ENCODE measurements around the gene FBXO47. TPM values are rescaled to one million over a fixed set of nuclear protein-coding genes. Genes with fewer than 3 reads are reported as not detected.
"Not testable (repeated sequence)": the region's sequence is repeated elsewhere in the genome, so short reads cannot be mapped to it uniquely, and the experiment has no call there.

FBXO47 gene
- total RNA-seq, 1 experiment from 2014 or later: not detected

GRCh38 chr17:38958326-38958725 is 8.9 kb downstream of the FBXO47 start:
- Histone ChIP-seq H3K9me3 (replicated peaks) (no peaks in the 10 kb centered on the region), H3K4me1 (peaks cover 11% of the 10 kb centered on the region; the same call in 1 of the 2 replicates), H3K27ac (peak overlapping the region; percentile 40; the same call in 1 of the 2 replicates), H3K4me3 (no peak overlapping the region), H3K27me3 (no peaks in the 10 kb centered on the region), H3K36me3 (no peaks in the 10 kb centered on the region)
- no peak for DNase-seq

GRCh38 chr17:38953800-38954199 is 13.4 kb downstream of the FBXO47 start:
- not testable (repeated sequence) for H3K27me3 ChIP-seq; DNase-seq; H3K9me3 ChIP-seq (replicated peaks); H3K36me3 ChIP-seq; H3K27ac ChIP-seq; H3K4me3 ChIP-seq; H3K4me1 ChIP-seq

- H3K4me3 ChIP-seq: no peak overlapping the region
Measured at GRCh38 chr17:38947189-38947588, 20.0 kb downstream of the FBXO47 start.

GRCh38 chr17:38943607-38944006 is 23.6 kb downstream of the FBXO47 start:
- no peaks in the 10 kb centered on the region for H3K4me1 ChIP-seq
- H3K4me3 ChIP-seq: no peak overlapping the region
- H3K9me3 ChIP-seq (replicated peaks): no peaks in the 10 kb centered on the region
- no peaks in the 10 kb centered on the region for H3K27me3 ChIP-seq
- H3K36me3 ChIP-seq: no peaks in the 10 kb centered on the region
- DNase-seq: no peak
- no peak overlapping the region for H3K27ac ChIP-seq

More at GRCh38 chr17:38947189-38947588, 20.0 kb downstream of the FBXO47 start:
- DNase-seq: no peak
- Histone ChIP-seq H3K4me1 (no peaks in the 10 kb centered on the region), H3K36me3 (no peaks in the 10 kb centered on the region), H3K27me3 (no peaks in the 10 kb centered on the region), H3K9me3 (replicated peaks) (no peaks in the 10 kb centered on the region), H3K27ac (no peak overlapping the region)

GRCh38 chr17:38942696-38943334 is 24.4 kb downstream of the FBXO47 start:
- DNase-seq: no peak
- Histone ChIP-seq H3K27ac (no peak overlapping the region), H3K36me3 (no peaks in the 10 kb centered on the region), H3K27me3 (no peaks in the 10 kb centered on the region), H3K4me3 (no peak overlapping the region), H3K4me1 (no peaks in the 10 kb centered on the region), H3K9me3 (replicated peaks) (no peaks in the 10 kb centered on the region)

GRCh38 chr17:38940404-38940803 is 26.8 kb downstream of the FBXO47 start:
- Histone ChIP-seq H3K4me3 (no peak overlapping the region), H3K9me3 (replicated peaks) (no peaks in the 10 kb centered on the region), H3K27me3 (peaks cover 6% of the 10 kb centered on the region; the same call in 1 of the 2 replicates), H3K27ac (no peak overlapping the region), H3K4me1 (no peaks in the 10 kb centered on the region), H3K36me3 (no peaks in the 10 kb centered on the region)
- no peak for DNase-seq

- Histone ChIP-seq H3K9me3 (replicated peaks) (no peaks in the 10 kb centered on the region), H3K4me3 (no peak overlapping the region), H3K27me3 (peaks cover 6% of the 10 kb centered on the region; the same call in 1 of the 2 replicates), H3K36me3 (no peaks in the 10 kb centered on the region), H3K27ac (no peak overlapping the region), H3K4me1 (no peaks in the 10 kb centered on the region)
- DNase-seq: no peak
Measured at GRCh38 chr17:38939987-38940386, 27.2 kb downstream of the FBXO47 start.

GRCh38 chr17:38933962-38934361 is 33.2 kb downstream of the FBXO47 start:
- H3K27ac ChIP-seq; H3K4me1 ChIP-seq; H3K9me3 ChIP-seq (replicated peaks); DNase-seq; H3K36me3 ChIP-seq; H3K27me3 ChIP-seq; H3K4me3 ChIP-seq: not testable (repeated sequence)

GRCh38 chr17:38930782-38931181 is 36.4 kb downstream of the FBXO47 start:
- H3K27me3 ChIP-seq, DNase-seq: not testable (repeated sequence)

GRCh38 chr17:38926293-38927070 is 40.7 kb downstream of the FBXO47 start:
- Histone ChIP-seq H3K4me1 (peaks cover 15% of the 10 kb centered on the region), H3K9me3 (replicated peaks) (no peaks in the 10 kb centered on the region), H3K27ac (no peak overlapping the region), H3K36me3 (no peaks in the 10 kb centered on the region), H3K27me3 (no peaks in the 10 kb centered on the region), H3K4me3 (no peak overlapping the region; the same call in 1 of the 2 replicates)
- DNase-seq: no peak

More at GRCh38 chr17:38930782-38931181, 36.4 kb downstream of the FBXO47 start:
- H3K27ac ChIP-seq; H3K4me3 ChIP-seq; H3K4me1 ChIP-seq; H3K9me3 ChIP-seq (replicated peaks); H3K36me3 ChIP-seq: not testable (repeated sequence)

- Histone ChIP-seq H3K27me3 (no peaks in the 10 kb centered on the region), H3K4me3 (peak within 1 kb of the TSS; percentile 47), H3K27ac (no peak within 1 kb of the TSS), H3K9me3 (replicated peaks) (no peaks in the 10 kb centered on the region), H3K4me1 (peaks cover 15% of the 10 kb centered on the region), H3K36me3 (no peaks in the 10 kb centered on the region)
- DNase-seq: peak; percentile 54 to 56
Measured at GRCh38 chr17:38925263-38925995, 41.8 kb downstream of the FBXO47 start, which contains the start of gene LASP1NB. Gene LASP1NB, plus strand, starts transcription at chr17:38925614.

- H3K27ac ChIP-seq: no peak overlapping the region
Measured at GRCh38 chr17:38922538-38923297, 44.5 kb downstream of the FBXO47 start.

GRCh38 chr17:38921756-38922411 is 45.3 kb downstream of the FBXO47 start:
- no peak overlapping the region for H3K4me3 ChIP-seq
- H3K27me3 ChIP-seq: no peaks in the 10 kb centered on the region
- 0 out of 2 replicates have a peak, but pooled peaks cover 2% of the 10 kb centered on the region for H3K36me3 ChIP-seq
- H3K9me3 ChIP-seq (replicated peaks): no peaks in the 10 kb centered on the region
- H3K4me1 ChIP-seq: peaks cover 15% of the 10 kb centered on the region
- H3K27ac ChIP-seq: no peak overlapping the region
- peak in 1 of 2 experiments; percentile 19 for DNase-seq

More at GRCh38 chr17:38922538-38923297, 44.5 kb downstream of the FBXO47 start:
- Histone ChIP-seq H3K4me1 (peaks cover 15% of the 10 kb centered on the region), H3K36me3 (no peaks in the 10 kb centered on the region), H3K4me3 (no peak overlapping the region), H3K27me3 (no peaks in the 10 kb centered on the region), H3K9me3 (replicated peaks) (no peaks in the 10 kb centered on the region)
- peak; percentile 51 to 63 for DNase-seq

All from SJCRH30 (cell line).